HEK293 (cell line): Measurements from ENCODE around the gene NINL.

Experiments
- CTCF ChIA-PET: fragments of 350-600 bp; formaldehyde crosslinking; extraction: SDS; loops from one replicate; lab custom pipeline; 2021; ENCODE audit warnings: antibody characterized with exemption; lab: Yijun Ruan, JAX
- POLR2A ChIA-PET: fragments of 300-600 bp; formaldehyde crosslinking; extraction: SDS; loops from one replicate; lab custom pipeline; 2020; ENCODE audit warnings: antibody characterized with exemption, inconsistent platforms; lab: Yijun Ruan, JAX
- H3K27ac ChIP-seq: fragments of 200-500 bp; sonication (Bioruptor generic); 2 replicates; pipeline ENCODE4 v1.5.1; 2014; ENCODE audit warnings: low read depth, low read length, control low read depth, inconsistent platforms; ENCODE audit errors: extremely low read depth
- H3K36me3 ChIP-seq, 2 experiments: fragments of 200-500 bp in 1 of 2; sonication (Bioruptor generic) in 1 of 2; 1 replicate in 1 of 2; 2 replicates in 1 of 2; pipeline ENCODE4 v1.5.1; 2014 to 2017; ENCODE audit warnings: inconsistent platforms in 2 of 2, low read length in 2 of 2; ENCODE audit not compliant: control insufficient read depth in 2 of 2, insufficient read depth in 1 of 2
- H3K4me1 ChIP-seq: fragments of 200-500 bp; sonication (Bioruptor generic); 2 replicates; pipeline ENCODE4 v1.5.1; 2014; ENCODE audit warnings: mild to moderate bottlenecking, low read length, inconsistent platforms; ENCODE audit not compliant: control insufficient read depth, insufficient read depth
- H3K4me3 ChIP-seq: 2 replicates; pipeline ENCODE4 v1.5.1; 2011; ENCODE audit warnings: low read depth, mild to moderate bottlenecking, control low read depth, low read length, moderate library complexity
- H3K9me3 ChIP-seq: fragments of 200-500 bp; sonication (Bioruptor generic); 2 replicates; pipeline ENCODE4 v1.5.1; 2014; ENCODE audit warnings: low read depth, low read length, inconsistent platforms; ENCODE audit not compliant: control insufficient read depth, insufficient read depth
- HIC1 ChIP-seq: fragments of 450-650 bp; formaldehyde crosslinking; IDR thresholded peaks from 2 replicates; pipeline ENCODE4 v1.5.1; 2016; ENCODE audit warnings: missing biosample characterization, missing genetic modification characterization
- KLF10 ChIP-seq: fragments of 450-650 bp; IDR thresholded peaks from 2 replicates; pipeline ENCODE4 v1.5.1; 2018; ENCODE audit warnings: missing biosample characterization, mild to moderate bottlenecking, missing genetic modification characterization
- PBX3 ChIP-seq: sonication (generic); formaldehyde crosslinking; IDR thresholded peaks from 2 replicates; pipeline ENCODE4 v1.8.1; 2022; ENCODE audit warnings: mild to moderate bottlenecking, moderate library complexity, missing genetic modification reagents
- TSHZ1 ChIP-seq: fragments of 450-650 bp; formaldehyde crosslinking; IDR thresholded peaks from 2 replicates; pipeline ENCODE4 v1.5.1; 2016; ENCODE audit warnings: missing biosample characterization, missing genetic modification characterization, borderline replicate concordance
- ZBTB26 ChIP-seq: fragments of 450-650 bp; formaldehyde crosslinking; optimal IDR thresholded peaks from 2 replicates; pipeline ENCODE3; 2016; ENCODE audit warnings: missing biosample characterization, mild to moderate bottlenecking, missing genetic modification characterization
- ZBTB7A ChIP-seq: fragments of 450-650 bp; formaldehyde crosslinking; IDR thresholded peaks from 2 replicates; pipeline ENCODE4 v1.5.1; 2016; ENCODE audit warnings: low read depth, missing biosample characterization, missing genetic modification characterization
- ZNF10 ChIP-seq: fragments of 450-650 bp; formaldehyde crosslinking; IDR thresholded peaks from 2 replicates; pipeline ENCODE4 v1.5.1; 2017; ENCODE audit warnings: missing biosample characterization, missing genetic modification characterization
- ZNF112 ChIP-seq: fragments of 450-650 bp; formaldehyde crosslinking; IDR thresholded peaks from 2 replicates; pipeline ENCODE4 v1.5.0; 2017; ENCODE audit warnings: missing biosample characterization, missing genetic modification characterization
- ZNF148 ChIP-seq: fragments of 450-650 bp; formaldehyde crosslinking; IDR thresholded peaks from 2 replicates; pipeline ENCODE4 v1.5.0; 2017; ENCODE audit warnings: missing biosample characterization, missing genetic modification characterization, borderline replicate concordance
- ZNF169 ChIP-seq: fragments of 450-650 bp; formaldehyde crosslinking; IDR thresholded peaks from 2 replicates; pipeline ENCODE4 v1.5.1; 2016; ENCODE audit warnings: missing biosample characterization, missing genetic modification characterization
- ZNF175 ChIP-seq: fragments of 450-650 bp; formaldehyde crosslinking; IDR thresholded peaks from 2 replicates; pipeline ENCODE4 v1.5.1; 2016; ENCODE audit warnings: missing biosample characterization, missing genetic modification characterization
- ZNF221 ChIP-seq: fragments of 450-650 bp; formaldehyde crosslinking; IDR thresholded peaks from 2 replicates; pipeline ENCODE4 v1.5.1; 2017; ENCODE audit warnings: missing biosample characterization, missing genetic modification characterization, borderline replicate concordance
- ZNF398 ChIP-seq: fragments of 450-650 bp; formaldehyde crosslinking; IDR thresholded peaks from 2 replicates; pipeline ENCODE4 v1.5.1; 2017; ENCODE audit warnings: missing biosample characterization, missing genetic modification characterization
- ZNF48 ChIP-seq: fragments of 450-650 bp; formaldehyde crosslinking; IDR thresholded peaks from 2 replicates; pipeline ENCODE4 v1.5.1; 2016; ENCODE audit warnings: missing biosample characterization, missing genetic modification characterization
- ZNF549 ChIP-seq: fragments of 450-650 bp; IDR thresholded peaks from 2 replicates; pipeline ENCODE4 v1.5.1; 2018; ENCODE audit warnings: missing biosample characterization, missing genetic modification characterization, mild to moderate bottlenecking, inconsistent platforms, moderate library complexity
- ZNF558 ChIP-seq: fragments of 450-650 bp; formaldehyde crosslinking; IDR thresholded peaks from 2 replicates; pipeline ENCODE4 v1.5.1; 2016; ENCODE audit warnings: missing biosample characterization, missing genetic modification characterization
- ZNF571 ChIP-seq: fragments of 450-650 bp; formaldehyde crosslinking; IDR thresholded peaks from 2 replicates; pipeline ENCODE4 v1.5.0; 2017; ENCODE audit warnings: missing biosample characterization, missing genetic modification characterization
- ZNF610 ChIP-seq: fragments of 450-650 bp; formaldehyde crosslinking; IDR thresholded peaks from 2 replicates; pipeline ENCODE4 v1.5.1; 2016; ENCODE audit warnings: missing biosample characterization, missing genetic modification characterization, borderline replicate concordance

NINL gene

DNA sequence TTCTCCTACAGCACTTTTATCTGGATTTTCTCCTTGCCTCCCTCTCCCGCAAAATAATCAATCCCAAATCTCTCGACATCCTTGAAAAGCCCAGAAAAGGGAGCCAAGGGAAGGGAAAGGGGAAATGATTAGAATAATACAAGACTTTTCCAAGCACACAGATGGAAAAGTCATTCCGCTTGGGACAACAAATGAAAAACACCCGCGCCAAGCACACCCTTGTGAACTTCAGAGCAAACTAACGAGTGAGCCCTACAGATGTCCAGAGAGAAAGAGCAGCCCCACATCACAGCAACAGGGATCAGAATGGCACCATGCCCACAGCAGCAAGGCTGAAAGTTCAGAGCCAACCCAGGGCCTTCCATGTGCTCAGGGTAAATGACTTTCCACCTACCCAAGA, 49.6 kb downstream of the NINL start (continued):
- TF ChIP-seq HIC1 (tag by site-specific recombination): no peak
- TF ChIP-seq ZNF48 (tag by site-specific recombination): no peak
- TF ChIP-seq ZNF148 (tag by site-specific recombination): no peak
- TF ChIP-seq TSHZ1 (tag by site-specific recombination): no peak
- no peak for TF ChIP-seq ZBTB7A (tag by site-specific recombination)
- no peak for TF ChIP-seq ZNF112
- no peak for TF ChIP-seq PBX3 (CRISPR knock-in tag)
- no peak for TF ChIP-seq ZNF175
- no peak for TF ChIP-seq ZNF558 (tag by site-specific recombination)
- TF ChIP-seq ZNF571 (tag by site-specific recombination): no peak
- TF ChIP-seq ZNF549: no peak

DNA sequence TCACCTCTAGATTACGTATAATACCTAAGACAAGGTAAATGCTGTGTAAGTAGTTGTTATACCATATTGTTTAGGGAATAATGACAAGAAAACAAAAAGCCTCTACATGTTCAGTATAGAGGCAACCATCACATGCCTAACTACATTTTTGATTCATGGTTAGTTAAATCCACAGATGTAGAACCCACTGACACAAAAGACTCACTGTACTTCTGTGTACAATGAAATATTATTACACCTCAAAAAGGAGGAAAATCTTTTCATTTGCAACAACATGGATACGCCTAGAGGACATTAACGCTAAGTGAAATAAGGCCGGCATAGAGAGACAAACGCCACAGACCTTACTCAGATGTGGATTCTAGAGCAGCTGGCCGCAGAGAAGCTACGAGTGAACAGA, 50.5 kb downstream of the NINL start:
- H3K27ac ChIP-seq: no peak overlapping the region
- POLR2A ChIA-PET: no interaction called here
- CTCF ChIA-PET: no interaction called here

DNA sequence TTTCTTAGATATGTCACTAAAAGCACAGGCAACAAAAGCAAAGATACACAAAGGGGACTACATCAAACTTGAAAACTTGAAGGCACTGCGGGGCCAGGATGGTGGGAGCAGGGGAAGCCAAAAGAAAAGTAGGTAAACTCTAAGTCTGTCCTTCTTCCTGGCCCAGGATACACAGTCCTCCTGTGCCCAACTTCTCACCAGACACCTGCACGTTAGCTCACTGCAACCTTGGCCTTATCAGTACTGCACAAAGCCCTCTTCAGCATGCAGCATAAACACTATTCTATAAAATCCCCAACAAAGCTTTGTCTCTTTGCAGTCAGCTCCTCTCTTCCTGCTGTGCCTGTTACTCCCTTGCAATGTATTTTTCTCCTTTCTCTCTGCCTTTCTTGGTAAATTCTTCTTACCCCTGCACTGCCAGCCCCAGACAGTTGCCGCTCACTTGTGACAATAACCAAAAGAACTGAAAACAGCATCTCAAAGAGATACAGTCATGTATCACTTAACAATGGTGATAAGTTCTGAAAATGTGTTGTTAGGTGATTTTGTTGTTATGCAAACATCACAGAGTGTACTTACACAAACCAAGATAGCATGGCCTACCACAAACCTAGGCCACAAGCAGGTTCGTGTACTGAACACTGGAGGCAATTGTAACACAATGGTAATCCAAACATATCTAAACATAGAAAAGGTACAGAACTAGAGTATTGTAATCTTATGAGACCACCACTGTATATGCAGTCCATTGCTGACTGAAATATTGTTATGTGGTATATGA, 51.2 kb downstream of the NINL start:
- Histone ChIP-seq H3K27ac (no peak overlapping the region), H3K4me3 (no peak overlapping the region), H3K4me1 (peaks cover 6% of the 10 kb centered on the region; the same call in 1 of the 2 replicates), H3K9me3 (no peaks in the 10 kb centered on the region), H3K36me3 (peaks cover 0 to 7% of the 10 kb centered on the region in 2 experiments; a peak in 1 of 3 replicates)
- POLR2A ChIA-PET: no interaction called here
- CTCF ChIA-PET: interaction anchor here (0.6 kb wide), 1 partner anchor 198 kb away, joined by 4 read pairs; no protein-coding TSS in a partner anchor
- TF ChIP-seq KLF10 (tag by site-specific recombination): no peak
- no peak for TF ChIP-seq ZNF10 (tag by site-specific recombination)
- no peak for TF ChIP-seq ZBTB26 (tag by site-specific recombination)
- TF ChIP-seq ZNF169 (tag by site-specific recombination): no peak
- TF ChIP-seq ZNF221 (tag by site-specific recombination): no peak
- no peak for TF ChIP-seq ZNF398 (tag by site-specific recombination)
- TF ChIP-seq ZNF610 (tag by site-specific recombination): no peak

More for the DNA sequence above, 50.5 kb downstream of the NINL start:
- no peak overlapping the region for H3K4me3 ChIP-seq
- no peaks in the 10 kb centered on the region for H3K9me3 ChIP-seq
- TF ChIP-seq ZBTB7A (tag by site-specific recombination): no peak
- H3K36me3 ChIP-seq: peaks cover 0 to 7% of the 10 kb centered on the region in 2 experiments; a peak in 1 of 3 replicates
- H3K4me1 ChIP-seq: peaks cover 6% of the 10 kb centered on the region; the same call in 1 of the 2 replicates
